OCI-LY1 (cell line): ENCODE data around the gene SLIT3.

ENCODE experiments used
- H2AFZ ChIP-seq: fragments of 200-600 bp; sonication (generic), shearing (Covaris generic); 2 replicates; pipeline ENCODE4 v1.6.0; 2014; ENCODE audit warnings: antibody characterized with exemption, mild to moderate bottlenecking, low read length
- H3F3A ChIP-seq: fragments of 200-600 bp; sonication (generic), shearing (Covaris generic); 2 replicates; pipeline ENCODE4 v1.6.0; 2014; ENCODE audit warnings: mild to moderate bottlenecking, antibody characterized with exemption, low read length, moderate library complexity; ENCODE audit not compliant: insufficient read depth
- H3K27ac ChIP-seq: fragments of 200-600 bp; sonication (generic); 2 replicates; pipeline ENCODE4 v1.5.1; 2014; ENCODE audit warnings: low read length, mixed run types, mild to moderate bottlenecking, low read depth; ENCODE audit not compliant: poor library complexity, severe bottlenecking
- H3K27me3 ChIP-seq: fragments of 200-600 bp; sonication (generic); 2 replicates; pipeline ENCODE4 v1.6.0; 2014; ENCODE audit warnings: antibody characterized with exemption, mild to moderate bottlenecking, low read length, moderate library complexity; ENCODE audit not compliant: insufficient read depth
- H3K36me3 ChIP-seq: fragments of 200-600 bp; sonication (generic); 2 replicates; pipeline ENCODE4 v1.6.1; 2014; ENCODE audit warnings: mild to moderate bottlenecking, antibody characterized with exemption, low read length, moderate library complexity, mixed read lengths; ENCODE audit not compliant: insufficient read depth
- H3K4me1 ChIP-seq: fragments of 200-600 bp; sonication (generic); 2 replicates; pipeline ENCODE4 v1.5.1; 2014; ENCODE audit warnings: mild to moderate bottlenecking, low read length, moderate library complexity; ENCODE audit not compliant: insufficient read depth, severe bottlenecking
- H3K4me2 ChIP-seq: fragments of 200-600 bp; sonication (generic), shearing (Covaris generic); 2 replicates; pipeline ENCODE4 v1.6.1; 2014; ENCODE audit warnings: low read length
- H3K4me3 ChIP-seq: fragments of 200-600 bp; sonication (generic); 2 replicates; pipeline ENCODE4 v1.5.1; 2014; ENCODE audit warnings: low read length, low read depth, mild to moderate bottlenecking, mixed read lengths; ENCODE audit not compliant: poor library complexity, severe bottlenecking
- H3K79me2 ChIP-seq: fragments of 200-600 bp; shearing (Covaris generic); 2 replicates; pipeline ENCODE4 v1.6.1; 2016; ENCODE audit warnings: mixed run types, low read length, mixed read lengths; ENCODE audit not compliant: insufficient read depth
- H3K9ac ChIP-seq: fragments of 200-600 bp; sonication (generic), shearing (Covaris generic); 2 replicates; pipeline ENCODE4 v1.6.1; 2014; ENCODE audit warnings: mild to moderate bottlenecking, low read length, mixed read lengths
- H3K9me2 ChIP-seq: fragments of 200-600 bp; sonication (generic), shearing (Covaris generic); 2 replicates; pipeline ENCODE4 v1.6.1; 2014; ENCODE audit warnings: low read depth, mild to moderate bottlenecking, low read length, mixed read lengths
- H3K9me3 ChIP-seq: fragments of 200-600 bp; shearing (Covaris generic); 2 replicates; pipeline ENCODE4 v1.6.1; 2014; ENCODE audit warnings: low read length, mixed read lengths
- H4K20me1 ChIP-seq: fragments of 200-600 bp; sonication (generic), shearing (Covaris generic); 2 replicates; pipeline ENCODE4 v1.6.0; 2016; ENCODE audit warnings: mild to moderate bottlenecking, low read length; ENCODE audit not compliant: insufficient read depth
- CTCF ChIP-seq: fragments of 200-600 bp; sonication (generic), shearing (Covaris generic); IDR thresholded peaks from 2 replicates; pipeline ENCODE4 v1.5.1; 2017; ENCODE audit warnings: mild to moderate bottlenecking, antibody characterized with exemption, low read length, moderate library complexity, mixed read lengths
- EZH2 ChIP-seq: fragments of 200-600 bp; sonication (generic), shearing (Covaris generic); IDR thresholded peaks from 2 replicates; pipeline ENCODE4 v1.8.0; 2017; ENCODE audit warnings: borderline replicate concordance, mixed run types, mild to moderate bottlenecking, antibody characterized with exemption, low read length, moderate library complexity, mixed read lengths

The SLIT3 gene

GRCh38 chr5:168670881-168671575 lies 629.9 kb downstream of the SLIT3 start:
- H3K4me3 ChIP-seq, result no peak overlapping the region
- H2AFZ ChIP-seq, result no peak overlapping the region
- H3K36me3 ChIP-seq, result no peaks in the 10 kb centered on the region
- no peaks in the 10 kb centered on the region for H3K79me2 ChIP-seq
- no peak overlapping the region for H3K4me2 ChIP-seq
- H3K9me3 ChIP-seq, result no peaks in the 10 kb centered on the region
- H3K9ac ChIP-seq, result no peak overlapping the region
- no peaks in the 10 kb centered on the region for H3K4me1 ChIP-seq
- no peaks in the 10 kb centered on the region for H3K9me2 ChIP-seq
- TF ChIP-seq CTCF, result no peak
- no peak for TF ChIP-seq EZH2
- no peak overlapping the region for H3K27ac ChIP-seq
- H4K20me1 ChIP-seq, result no peaks in the 10 kb centered on the region
- H3K27me3 ChIP-seq, result 0 out of 2 replicates have a peak, but pooled peaks cover 2% of the 10 kb centered on the region
- H3F3A ChIP-seq, result no peaks in the 10 kb centered on the region

GRCh38 chr5:168669668-168670378 lies 631.1 kb downstream of the SLIT3 start:
- no peak overlapping the region for H3K4me2 ChIP-seq
- no peak overlapping the region for H3K4me3 ChIP-seq
- no peaks in the 10 kb centered on the region for H3K79me2 ChIP-seq
- H3K27me3 ChIP-seq, result 0 out of 2 replicates have a peak, but pooled peaks cover 2% of the 10 kb centered on the region
- no peak overlapping the region for H2AFZ ChIP-seq
- no peaks in the 10 kb centered on the region for H3K9me2 ChIP-seq
- no peaks in the 10 kb centered on the region for H3K4me1 ChIP-seq
- TF ChIP-seq CTCF, result no peak
- TF ChIP-seq EZH2, result no peak
- H3F3A ChIP-seq, result no peaks in the 10 kb centered on the region
- no peaks in the 10 kb centered on the region for H3K9me3 ChIP-seq
- no peak overlapping the region for H3K9ac ChIP-seq
- H3K27ac ChIP-seq, result no peak overlapping the region
- no peaks in the 10 kb centered on the region for H4K20me1 ChIP-seq
- no peaks in the 10 kb centered on the region for H3K36me3 ChIP-seq

GRCh38 chr5:168669156-168669555 lies 631.8 kb downstream of the SLIT3 start:
- no peak overlapping the region for H2AFZ ChIP-seq
- no peaks in the 10 kb centered on the region for H4K20me1 ChIP-seq
- no peaks in the 10 kb centered on the region for H3K36me3 ChIP-seq
- TF ChIP-seq CTCF (no peak), EZH2 (no peak)
- no peaks in the 10 kb centered on the region for H3K79me2 ChIP-seq
- H3K4me1 ChIP-seq, result no peaks in the 10 kb centered on the region
- H3F3A ChIP-seq, result no peaks in the 10 kb centered on the region
- H3K27ac ChIP-seq, result no peak overlapping the region
- no peak overlapping the region for H3K9ac ChIP-seq
- no peaks in the 10 kb centered on the region for H3K9me3 ChIP-seq
- no peaks in the 10 kb centered on the region for H3K9me2 ChIP-seq
- H3K4me3 ChIP-seq, result no peak overlapping the region
- 0 out of 2 replicates have a peak, but pooled peaks cover 2% of the 10 kb centered on the region for H3K27me3 ChIP-seq
- no peak overlapping the region for H3K4me2 ChIP-seq
